ENCODE results near the gene SSTR1.

Gene SSTR1

DNA sequence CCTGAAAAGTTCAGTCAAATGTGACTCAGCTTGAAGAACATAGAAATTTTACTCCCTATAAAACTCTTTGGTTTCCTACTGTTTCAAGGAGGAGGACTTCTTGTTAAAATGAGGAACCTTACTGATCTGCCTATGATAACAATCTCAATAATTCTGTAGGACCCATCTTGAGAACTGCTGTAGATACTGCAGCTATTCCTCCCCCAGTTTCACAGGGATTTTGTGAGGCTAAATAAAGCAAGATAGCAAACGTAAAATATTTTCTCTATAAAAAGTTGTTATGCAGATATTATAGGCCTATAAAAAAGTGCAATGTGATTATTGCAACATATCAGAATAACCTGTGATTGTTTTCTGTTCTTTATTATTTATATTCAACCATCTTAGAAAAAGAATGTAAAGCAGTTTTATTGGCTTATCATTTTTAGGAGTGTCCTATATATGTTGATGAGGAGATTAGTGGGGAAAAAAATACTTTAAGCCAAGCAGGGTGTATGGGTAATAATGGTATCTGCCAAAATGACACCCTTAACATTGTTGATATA is 36.1 kb downstream of the SSTR1 start:
- no peak for DNase-seq

GRCh38 chr14:38248321-38249028 is 40.8 kb downstream of the SSTR1 start:
- no peak for DNase-seq

DNA sequence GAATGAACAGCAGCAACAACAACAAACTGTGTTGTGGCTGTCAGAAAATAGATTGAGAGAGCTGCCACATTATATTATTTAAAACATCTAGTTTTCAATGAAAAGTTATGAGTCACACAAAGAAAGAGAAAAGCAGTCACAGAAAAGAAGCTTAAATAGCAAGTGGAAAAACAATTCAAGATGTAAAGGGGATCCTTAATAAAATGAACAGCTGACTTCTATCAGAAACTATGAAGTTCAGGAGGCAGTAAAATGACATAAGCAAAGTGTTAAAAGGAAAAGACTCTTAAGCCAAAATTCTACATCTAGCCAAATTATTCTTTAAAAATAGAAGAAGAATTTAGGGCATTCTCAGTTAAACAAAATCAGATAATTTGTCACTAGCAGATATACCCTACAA is 42.6 kb downstream of the SSTR1 start:
- DNase-seq = no peak

DNA sequence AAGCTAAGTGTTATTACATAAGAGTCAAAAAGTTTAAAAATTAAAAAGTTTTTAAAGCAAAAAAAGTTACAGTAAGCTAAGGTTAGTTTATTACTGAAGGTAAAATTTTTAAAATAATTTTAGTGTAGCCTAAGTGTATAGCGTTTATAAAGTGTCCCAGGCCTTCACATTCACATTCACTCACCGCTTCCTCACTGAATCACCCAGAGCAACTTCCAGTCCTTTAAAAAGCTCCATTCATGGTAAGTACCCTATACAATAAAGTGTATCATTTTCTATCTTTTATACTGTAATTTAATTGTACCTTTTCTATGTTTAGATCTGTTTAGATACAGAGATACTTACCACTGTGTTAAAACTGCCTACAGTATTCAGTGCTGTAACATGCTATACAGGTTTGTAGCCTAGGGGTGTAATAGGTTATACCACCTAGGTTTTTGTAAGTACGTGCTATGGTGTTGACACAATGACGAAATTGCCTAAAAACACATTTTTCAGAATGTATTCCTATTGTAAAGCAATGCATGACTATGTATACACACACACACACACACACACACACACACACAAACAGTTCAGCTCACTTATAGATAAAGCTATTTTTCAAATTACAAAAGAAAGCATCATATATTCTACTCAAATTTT is 44.5 kb downstream of the SSTR1 start:
- DNase-seq = no peak

DNA sequence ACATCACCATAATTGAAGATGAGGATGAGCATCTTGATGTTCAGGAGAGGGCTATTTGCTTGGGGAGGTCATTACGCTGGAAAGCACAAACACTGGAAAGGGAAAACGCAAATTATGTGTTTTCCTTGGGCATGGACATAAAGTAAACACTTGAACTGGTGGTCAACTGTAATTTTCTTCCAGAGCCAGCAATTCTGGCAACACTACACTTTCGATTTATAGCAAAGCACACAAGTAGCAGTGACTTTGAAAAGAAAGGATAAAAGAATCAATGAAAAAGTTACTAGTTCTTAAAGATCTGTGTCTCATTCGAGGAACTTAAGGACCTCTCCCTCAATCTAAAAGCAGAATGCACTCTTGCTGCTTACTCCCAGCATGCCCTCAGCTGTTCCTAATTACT is 46.0 kb downstream of the SSTR1 start:
- DNase-seq = no peak

GRCh38 chr14:38254571-38255407 is 47.1 kb downstream of the SSTR1 start:
- DNase-seq = peak; percentile 75

- no peak for DNase-seq
Measured at GRCh38 chr14:38255408-38255672, 47.6 kb downstream of the SSTR1 start.

- DNase-seq = peak; percentile 65
Measured at GRCh38 chr14:38255673-38256532, 48.2 kb downstream of the SSTR1 start, which contains the start of gene CLEC14A. TSS of gene CLEC14A (minus strand) at chr14:38256093. CDS start at chr14:38256022, 71 bp downstream.

DNA sequence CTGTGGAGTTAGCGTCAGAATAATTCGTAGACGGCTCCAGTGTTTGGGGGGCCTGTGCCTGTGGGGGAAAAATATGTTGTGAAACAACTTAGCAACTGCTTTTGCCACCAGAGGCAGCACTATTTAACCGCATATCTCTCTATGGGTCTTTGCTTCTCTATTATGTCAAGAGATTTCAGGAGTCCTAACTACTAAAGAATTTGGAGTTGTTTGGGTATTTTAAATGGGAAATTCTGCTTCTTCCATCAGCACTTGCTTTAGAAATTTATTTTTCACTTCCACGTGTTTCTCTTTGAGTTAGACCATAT is 48.8 kb downstream of the SSTR1 start:
- DNase-seq = no peak

DNA sequence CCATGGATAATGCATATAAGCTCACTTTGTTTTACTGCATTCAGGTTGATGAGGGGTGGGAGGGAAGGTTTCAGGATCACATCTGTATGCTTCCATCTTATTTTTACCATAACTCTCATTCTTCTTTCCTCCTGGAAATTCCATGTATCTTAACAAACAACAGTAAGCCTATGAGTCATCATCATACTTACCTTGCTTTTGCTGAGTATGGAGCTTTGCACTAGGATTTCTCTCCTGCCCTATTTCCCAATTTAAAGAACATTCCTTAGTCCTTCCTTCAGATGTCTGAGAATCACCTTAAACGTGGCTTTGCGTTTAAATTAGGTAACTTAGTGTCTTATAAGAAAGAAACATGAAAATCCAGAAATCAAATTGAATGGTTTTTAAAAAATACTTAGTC is 49.8 kb downstream of the SSTR1 start:
- no peak for DNase-seq

DNA sequence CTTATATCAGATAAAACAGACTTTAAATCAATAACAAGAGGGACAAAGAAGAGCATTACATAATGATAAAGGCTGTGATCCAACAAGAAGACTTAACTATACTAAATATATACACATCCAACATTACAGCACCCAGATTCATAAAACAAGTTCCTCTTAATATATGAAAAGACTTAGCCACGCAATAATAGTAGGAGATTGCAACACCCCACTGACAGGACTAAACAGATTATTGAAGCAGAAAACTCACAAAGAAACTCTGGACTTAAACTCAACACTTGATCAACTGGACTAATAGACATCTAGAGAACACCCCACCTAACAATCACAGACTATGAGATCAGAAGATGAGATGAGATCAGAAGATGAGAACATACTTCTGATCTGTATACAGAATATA is 53.9 kb downstream of the SSTR1 start:
- no peak for DNase-seq
